DOHH2 (cell line): ENCODE results near the gene SATB1.

Experiments
- H3F3A ChIP-seq: fragments of 200-600 bp; sonication (generic), shearing (Covaris generic); 2 replicates; pipeline ENCODE4 v1.6.0; 2016; ENCODE audit warnings: antibody characterized with exemption, mild to moderate bottlenecking; ENCODE audit not compliant: control insufficient read depth, insufficient read depth
- H3K27ac ChIP-seq: fragments of 200-600 bp; sonication (generic); 2 replicates; pipeline ENCODE4 v1.5.1; 2014; ENCODE audit warnings: low read depth, mild to moderate bottlenecking, low read length, moderate library complexity
- H3K27me3 ChIP-seq: fragments of 200-600 bp; sonication (generic); 2 replicates; pipeline ENCODE4 v1.6.1; 2014; ENCODE audit warnings: mild to moderate bottlenecking, low read length, mixed read lengths; ENCODE audit not compliant: control insufficient read depth
- H3K36me3 ChIP-seq: fragments of 200-600 bp; sonication (generic); 2 replicates; pipeline ENCODE4 v1.6.1; 2014; ENCODE audit warnings: mild to moderate bottlenecking, low read length, moderate library complexity, mixed read lengths; ENCODE audit not compliant: control insufficient read depth
- H3K4me1 ChIP-seq: fragments of 200-600 bp; sonication (generic); 2 replicates; pipeline ENCODE4 v1.6.1; 2014; ENCODE audit warnings: mild to moderate bottlenecking, low read length, mixed read lengths; ENCODE audit not compliant: control insufficient read depth
- H3K4me2 ChIP-seq: fragments of 200-600 bp; sonication (generic); 2 replicates; pipeline ENCODE4 v1.6.0; 2014; ENCODE audit warnings: mild to moderate bottlenecking, low read length, moderate library complexity
- H3K4me3 ChIP-seq: fragments of 200-600 bp; sonication (generic); 2 replicates; pipeline ENCODE4 v1.5.1; 2014; ENCODE audit warnings: mild to moderate bottlenecking, low read length, mixed read lengths
- H3K79me2 ChIP-seq: fragments of 200-600 bp; sonication (generic); 2 replicates; pipeline ENCODE4 v1.6.1; 2014; ENCODE audit warnings: mild to moderate bottlenecking, low read length, mixed read lengths; ENCODE audit not compliant: control insufficient read depth
- H3K9me2 ChIP-seq: fragments of 200-600 bp; sonication (generic); replicated peaks from 2 replicates; pipeline ENCODE4 v1.6.1; 2014; ENCODE audit warnings: mild to moderate bottlenecking, low read length, mixed read lengths; ENCODE audit not compliant: control insufficient read depth
- H3K9me3 ChIP-seq: fragments of 200-600 bp; sonication (generic); 2 replicates; pipeline ENCODE4 v1.6.1; 2014; ENCODE audit warnings: antibody characterized with exemption, low read length, mixed read lengths; ENCODE audit not compliant: control insufficient read depth, insufficient read depth
- H4K20me1 ChIP-seq: fragments of 200-600 bp; sonication (generic); 2 replicates; pipeline ENCODE4 v1.6.0; 2014; ENCODE audit warnings: low read depth, mild to moderate bottlenecking, antibody characterized with exemption, low read length, moderate library complexity; ENCODE audit not compliant: control insufficient read depth, insufficient read depth
- CTCF ChIP-seq: fragments of 200-600 bp; sonication (generic); IDR thresholded peaks from one replicate; pipeline ENCODE4 v1.5.1; 2014; ENCODE audit warnings: antibody characterized with exemption, mild to moderate bottlenecking, low read depth, low read length; ENCODE audit not compliant: poor library complexity, severe bottlenecking
- EZH2phosphoT487 ChIP-seq: fragments of 200-600 bp; sonication (generic); IDR thresholded peaks from 2 replicates; pipeline ENCODE4 v1.6.1; 2017; ENCODE audit warnings: borderline replicate concordance, mild to moderate bottlenecking, antibody characterized with exemption, low read length, moderate library complexity, mixed read lengths

SATB1 gene

GRCh38 chr3:18385706-18386105 is 39.4 kb downstream of the SATB1 start:
- H3K9me2 ChIP-seq, result no peaks in the 10 kb centered on the region
- no peaks in the 10 kb centered on the region for H3K9me3 ChIP-seq
- no peaks in the 10 kb centered on the region for H4K20me1 ChIP-seq
- H3K4me1 ChIP-seq, result no peaks in the 10 kb centered on the region
- no peak overlapping the region for H3K4me3 ChIP-seq
- no peaks in the 10 kb centered on the region for H3K36me3 ChIP-seq
- no peaks in the 10 kb centered on the region for H3K27me3 ChIP-seq
- H3F3A ChIP-seq, result no peaks in the 10 kb centered on the region
- no peak overlapping the region for H3K27ac ChIP-seq
- H3K79me2 ChIP-seq, result no peaks in the 10 kb centered on the region
- TF ChIP-seq CTCF (no peak), EZH2phosphoT487 (no peak)
- no peak overlapping the region for H3K4me2 ChIP-seq

- no peak overlapping the region for H3K4me3 ChIP-seq
- TF ChIP-seq CTCF, result no peak
- no peak for TF ChIP-seq EZH2phosphoT487
- H3K79me2 ChIP-seq, result no peaks in the 10 kb centered on the region
- no peaks in the 10 kb centered on the region for H3F3A ChIP-seq
- H4K20me1 ChIP-seq, result no peaks in the 10 kb centered on the region
- H3K36me3 ChIP-seq, result no peaks in the 10 kb centered on the region
- no peak overlapping the region for H3K4me2 ChIP-seq
- no peaks in the 10 kb centered on the region for H3K9me3 ChIP-seq
- H3K27ac ChIP-seq, result no peak overlapping the region
- no peaks in the 10 kb centered on the region for H3K4me1 ChIP-seq
- H3K27me3 ChIP-seq, result 0 out of 2 replicates have a peak, but pooled peaks cover 2% of the 10 kb centered on the region
- H3K9me2 ChIP-seq, result no peaks in the 10 kb centered on the region
Measured at GRCh38 chr3:18382760-18383369, 42.3 kb downstream of the SATB1 start.

GRCh38 chr3:18379647-18380046 is 45.5 kb downstream of the SATB1 start:
- H4K20me1 ChIP-seq, result no peaks in the 10 kb centered on the region
- no peaks in the 10 kb centered on the region for H3K79me2 ChIP-seq
- no peaks in the 10 kb centered on the region for H3F3A ChIP-seq
- TF ChIP-seq CTCF (no peak), EZH2phosphoT487 (no peak)
- 0 out of 2 replicates have a peak, but pooled peaks cover 2% of the 10 kb centered on the region for H3K27me3 ChIP-seq
- no peak overlapping the region for H3K4me3 ChIP-seq
- H3K36me3 ChIP-seq, result no peaks in the 10 kb centered on the region
- H3K9me2 ChIP-seq, result no peaks in the 10 kb centered on the region
- no peak overlapping the region for H3K4me2 ChIP-seq
- H3K4me1 ChIP-seq, result no peaks in the 10 kb centered on the region
- H3K9me3 ChIP-seq, result no peaks in the 10 kb centered on the region
- no peak overlapping the region for H3K27ac ChIP-seq
